ENCODE measurements around the gene OR2A12.
A peak's percentile ranks its signal among the peaks of the same experiment; 100 is the strongest.
"Not testable (repeated sequence)": the region's sequence is repeated elsewhere in the genome, so short reads cannot be mapped to it uniquely, and the experiment has no call there.

The OR2A12 gene

GRCh38 chr7:144085978-144086377 lies at the start of gene OR2A12:
OR2A12 (plus strand) TSS chr7:144086278; CDS start chr7:144095108, 8,830 bp downstream.
- Mint-ChIP-seq H3K36me3 (no peaks in the 10 kb centered on the region), H3K27ac (no peak within 1 kb of the TSS), H3K9me3 (peaks cover 4% of the 10 kb centered on the region), H3K4me1 (no peaks in the 10 kb centered on the region), H3K4me3 (no peak within 1 kb of the TSS)
- DNase-seq (ENCODE audit: low spot score in 2 of 2) (no peak), ATAC-seq (no peak)

DNA sequence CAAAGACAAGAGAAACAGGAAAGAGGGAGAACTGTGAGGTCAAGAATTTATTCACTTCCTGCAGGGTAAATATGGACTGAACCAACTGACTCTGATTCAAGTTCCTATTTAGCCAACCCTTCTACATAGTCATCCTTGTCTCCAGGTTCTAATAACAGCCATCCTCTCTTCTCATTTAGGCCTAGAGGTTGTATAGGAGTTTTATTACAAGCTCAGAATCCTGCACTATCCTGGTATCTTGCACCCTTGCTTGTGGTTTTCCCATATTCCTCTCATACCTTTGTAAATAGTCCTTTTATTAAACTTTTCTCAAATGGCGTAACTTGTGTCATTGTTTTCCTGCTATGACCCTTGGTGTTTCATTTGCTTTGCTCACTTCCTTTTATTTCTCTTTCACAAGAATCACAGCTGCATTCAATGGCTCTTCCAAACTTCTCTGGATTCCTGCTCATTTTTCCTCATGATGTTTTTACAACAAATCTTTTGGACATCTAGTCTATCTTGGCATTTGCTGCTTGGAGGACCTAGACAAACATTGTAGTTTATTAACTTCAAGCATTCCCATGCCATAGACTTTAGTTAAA lies 49.7 kb upstream of the OR2A12 start:
- no peak for DNase-seq (ENCODE audit: low spot score in 2 of 2)
- no peaks in the 10 kb centered on the region for H3K36me3 Mint-ChIP-seq
- H3K4me3 Mint-ChIP-seq: no peak overlapping the region
- H3K9me3 Mint-ChIP-seq: no peaks in the 10 kb centered on the region
- no peak overlapping the region for H3K27ac Mint-ChIP-seq
- H3K4me1 Mint-ChIP-seq: no peaks in the 10 kb centered on the region
- ATAC-seq: no peak

DNA sequence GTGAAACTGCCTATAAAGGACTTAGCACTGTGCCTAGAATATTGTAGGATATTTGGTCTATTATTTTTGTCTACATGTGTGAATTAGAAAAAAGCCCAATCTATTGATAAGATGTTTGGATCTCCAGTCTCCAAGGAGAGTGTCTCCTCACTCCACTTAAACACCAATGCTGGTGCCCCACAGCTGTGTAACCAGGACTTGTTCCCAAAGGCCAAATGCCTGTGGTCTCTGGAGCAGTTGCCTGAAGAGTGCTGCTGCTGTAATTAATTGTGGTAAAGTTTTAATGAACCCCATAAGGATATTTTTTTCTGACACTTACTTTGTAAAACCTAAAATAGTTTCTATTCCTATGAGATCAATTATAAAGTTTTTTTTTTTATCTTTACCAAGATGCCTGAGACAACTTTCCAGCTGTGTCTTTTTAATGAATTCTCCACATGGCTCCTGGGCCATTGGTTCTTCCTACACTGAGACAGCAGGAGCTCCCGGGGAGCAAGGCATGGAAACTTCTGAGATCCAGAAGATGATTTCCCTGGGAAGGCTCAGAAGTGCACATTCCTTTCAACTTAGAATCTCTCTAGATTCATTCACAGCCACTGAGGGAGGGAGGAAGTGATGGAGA lies 48.6 kb upstream of the OR2A12 start:
- Mint-ChIP-seq H3K4me3 (no peak overlapping the region), H3K4me1 (no peaks in the 10 kb centered on the region), H3K27ac (no peak overlapping the region), H3K36me3 (no peaks in the 10 kb centered on the region), H3K9me3 (no peaks in the 10 kb centered on the region)
- DNase-seq (ENCODE audit: low spot score in 2 of 2) (no peak), ATAC-seq (no peak)

GRCh38 chr7:144038887-144039286 lies 47.2 kb upstream of the OR2A12 start:
- Mint-ChIP-seq H3K27ac (no peak overlapping the region), H3K4me1 (no peaks in the 10 kb centered on the region), H3K36me3 (no peaks in the 10 kb centered on the region), H3K9me3 (no peaks in the 10 kb centered on the region), H3K4me3 (no peak overlapping the region)
- ATAC-seq: no peak
- DNase-seq (ENCODE audit: low spot score in 2 of 2): no peak

DNA sequence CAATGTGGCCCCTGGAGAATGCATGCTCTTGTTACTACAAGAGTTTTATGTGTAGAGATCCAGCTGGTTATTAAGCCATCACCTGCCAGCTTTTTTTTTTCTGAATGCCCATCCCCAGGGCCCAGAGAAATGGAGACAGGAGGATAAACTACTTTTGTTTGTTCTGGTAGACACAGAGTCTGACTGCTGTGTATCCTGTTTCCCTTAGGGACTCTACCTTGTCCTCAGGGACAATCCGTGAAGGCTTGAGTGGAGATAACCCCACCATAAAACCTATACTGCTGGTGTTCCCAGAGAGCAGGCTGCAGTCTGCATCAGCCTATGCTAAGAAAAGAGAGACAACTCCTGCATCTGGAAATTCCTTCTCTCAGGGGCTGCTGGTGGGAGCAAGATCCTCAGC lies 37.4 kb upstream of the OR2A12 start, which contains the start of gene OR2A5:
Gene OR2A5 (plus strand): TSS at position 301 of the 400 bp plus-strand sequence. CDS start 1,454 bp downstream, outside the sequence.
- DNase-seq (ENCODE audit: low spot score in 2 of 2): no peak
- Mint-ChIP-seq H3K9me3 (no peaks in the 10 kb centered on the region), H3K4me3 (no peak within 1 kb of the TSS), H3K36me3 (no peaks in the 10 kb centered on the region), H3K4me1 (no peaks in the 10 kb centered on the region), H3K27ac (no peak within 1 kb of the TSS)
- no peak for ATAC-seq

DNA sequence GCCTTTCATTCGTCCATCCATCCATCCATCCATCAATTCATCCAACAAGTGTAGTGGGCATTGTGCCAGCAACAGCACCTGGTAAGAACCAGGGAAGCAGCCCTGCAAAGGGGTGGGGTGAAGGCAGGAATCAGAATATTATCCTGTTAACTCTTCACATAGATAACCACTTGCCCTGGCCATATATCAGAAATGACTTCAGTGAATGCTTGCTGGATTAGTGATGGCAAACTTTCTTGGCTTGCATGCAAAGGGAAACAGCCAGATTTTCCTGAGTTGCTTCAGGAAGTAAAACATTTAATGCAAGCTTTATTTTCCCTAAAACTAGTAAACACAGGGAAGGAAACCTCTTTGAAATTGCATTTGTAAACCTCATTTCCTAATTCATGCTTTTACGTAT lies 36.6 kb upstream of the OR2A12 start:
- no peak overlapping the region for H3K27ac Mint-ChIP-seq
- no peaks in the 10 kb centered on the region for H3K36me3 Mint-ChIP-seq
- H3K4me1 Mint-ChIP-seq: no peaks in the 10 kb centered on the region
- no peaks in the 10 kb centered on the region for H3K9me3 Mint-ChIP-seq
- DNase-seq (ENCODE audit: low spot score in 2 of 2): no peak
- no peak overlapping the region for H3K4me3 Mint-ChIP-seq
- no peak for ATAC-seq

DNA sequence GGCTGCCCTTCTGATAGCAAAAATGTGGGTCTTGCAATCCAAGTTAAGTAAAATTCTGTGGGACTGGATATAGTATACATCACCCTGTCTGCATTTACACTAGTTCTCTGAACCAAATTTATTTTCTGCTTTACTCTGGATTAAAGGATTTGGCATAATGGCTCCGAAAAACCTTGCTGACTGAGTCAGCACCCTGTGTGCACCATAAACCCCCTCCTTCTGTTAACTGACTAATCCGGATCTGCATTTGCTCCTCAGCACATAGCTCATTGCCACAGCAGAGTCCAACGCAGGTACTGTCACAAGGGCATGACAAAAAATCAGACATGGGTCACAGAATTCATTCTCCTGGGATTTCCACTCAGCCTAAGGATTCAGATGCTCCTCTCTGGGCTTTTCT lies 36.0 kb upstream of the OR2A12 start:
- ATAC-seq (peak; percentile 8), DNase-seq (ENCODE audit: low spot score in 2 of 2) (no peak)
- H3K4me1 Mint-ChIP-seq: no peaks in the 10 kb centered on the region
- H3K4me3 Mint-ChIP-seq: no peak overlapping the region
- H3K27ac Mint-ChIP-seq: no peak overlapping the region
- H3K9me3 Mint-ChIP-seq: no peaks in the 10 kb centered on the region
- no peaks in the 10 kb centered on the region for H3K36me3 Mint-ChIP-seq

DNA sequence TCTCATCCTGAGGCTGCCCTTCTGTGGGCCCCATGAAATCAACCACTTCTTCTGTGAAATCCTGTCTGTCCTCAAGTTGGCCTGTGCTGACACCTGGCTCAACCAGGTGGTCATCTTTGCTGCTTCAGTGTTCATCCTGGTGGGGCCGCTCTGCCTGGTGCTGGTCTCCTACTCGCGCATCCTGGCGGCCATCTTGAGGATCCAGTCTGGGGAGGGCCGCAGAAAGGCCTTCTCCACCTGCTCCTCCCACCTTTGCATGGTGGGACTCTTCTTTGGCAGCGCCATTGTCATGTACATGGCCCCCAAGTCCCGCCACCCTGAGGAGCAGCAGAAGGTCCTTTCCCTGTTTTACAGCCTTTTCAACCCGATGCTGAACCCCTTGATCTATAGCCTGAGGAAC lies 35.2 kb upstream of the OR2A12 start:
- H3K27ac Mint-ChIP-seq; H3K36me3 Mint-ChIP-seq; H3K4me1 Mint-ChIP-seq; H3K9me3 Mint-ChIP-seq; ATAC-seq; DNase-seq (ENCODE audit: low spot score in 2 of 2); H3K4me3 Mint-ChIP-seq: not testable (repeated sequence)

- H3K9me3 Mint-ChIP-seq: peaks cover 8% of the 10 kb centered on the region
- H3K36me3 Mint-ChIP-seq: no peaks in the 10 kb centered on the region
- ATAC-seq (no peak), DNase-seq (ENCODE audit: low spot score in 2 of 2) (no peak)
- H3K4me1 Mint-ChIP-seq: no peaks in the 10 kb centered on the region
- no peak overlapping the region for H3K27ac Mint-ChIP-seq
- no peak overlapping the region for H3K4me3 Mint-ChIP-seq
These were observed 28.1 kb upstream of the OR2A12 start for GRCh38 chr7:144057954-144058353.

GRCh38 chr7:144063710-144064109 lies 22.4 kb upstream of the OR2A12 start:
- Mint-ChIP-seq H3K4me1 (no peaks in the 10 kb centered on the region), H3K9me3 (peaks cover 8% of the 10 kb centered on the region), H3K36me3 (no peaks in the 10 kb centered on the region), H3K4me3 (no peak overlapping the region), H3K27ac (no peak overlapping the region)
- DNase-seq (ENCODE audit: low spot score in 2 of 2) (no peak), ATAC-seq (no peak)

DNA sequence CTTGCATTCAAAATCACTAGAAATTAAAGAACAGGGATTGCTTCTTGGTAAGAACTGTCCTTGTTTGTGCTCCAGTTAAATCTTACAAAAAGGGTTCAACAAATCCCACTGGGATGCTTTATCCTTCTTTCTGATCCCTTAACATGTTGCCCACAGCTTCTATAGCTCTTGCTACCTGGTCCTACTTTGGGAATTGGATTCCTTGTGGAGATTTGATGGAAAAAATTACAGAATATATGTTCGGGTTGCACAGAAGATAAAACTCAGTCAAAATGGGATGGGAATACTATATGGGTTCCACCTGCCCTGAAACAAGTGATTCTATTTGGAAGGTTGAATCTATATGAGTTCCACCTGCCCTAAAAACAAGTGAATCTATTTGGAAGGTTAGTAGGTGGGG lies 16.6 kb upstream of the OR2A12 start, which contains the start of gene OR2A25:
Gene OR2A25 (plus strand): TSS at position 301 of the 400 bp plus-strand sequence. CDS start 4,409 bp downstream, outside the sequence.
- Mint-ChIP-seq H3K36me3 (no peaks in the 10 kb centered on the region), H3K4me3 (no peak within 1 kb of the TSS), H3K27ac (no peak within 1 kb of the TSS), H3K4me1 (no peaks in the 10 kb centered on the region), H3K9me3 (no peaks in the 10 kb centered on the region)
- ATAC-seq: no peak
- no peak for DNase-seq (ENCODE audit: low spot score in 2 of 2)

- DNase-seq (ENCODE audit: low spot score in 2 of 2): no peak
- no peak overlapping the region for H3K27ac Mint-ChIP-seq
- H3K4me3 Mint-ChIP-seq: no peak overlapping the region
- no peaks in the 10 kb centered on the region for H3K4me1 Mint-ChIP-seq
- no peaks in the 10 kb centered on the region for H3K9me3 Mint-ChIP-seq
- no peak for ATAC-seq
- H3K36me3 Mint-ChIP-seq: no peaks in the 10 kb centered on the region
These were observed 16.1 kb upstream of the OR2A12 start for GRCh38 chr7:144069953-144070352.

- Mint-ChIP-seq H3K27ac (no peak overlapping the region), H3K36me3 (no peaks in the 10 kb centered on the region), H3K4me3 (no peak overlapping the region), H3K9me3 (no peaks in the 10 kb centered on the region), H3K4me1 (no peaks in the 10 kb centered on the region)
- ATAC-seq: no peak
- no peak for DNase-seq (ENCODE audit: low spot score in 2 of 2)
These were observed 11.7 kb upstream of the OR2A12 start for GRCh38 chr7:144074374-144074773.

GRCh38 chr7:144086730-144087129 lies 652 bp downstream of the OR2A12 start:
- Mint-ChIP-seq H3K36me3 (no peaks in the 10 kb centered on the region), H3K27ac (no peak overlapping the region), H3K9me3 (peaks cover 4% of the 10 kb centered on the region), H3K4me3 (no peak overlapping the region), H3K4me1 (no peaks in the 10 kb centered on the region)
- DNase-seq (ENCODE audit: low spot score in 2 of 2): no peak
- ATAC-seq: no peak

DNA sequence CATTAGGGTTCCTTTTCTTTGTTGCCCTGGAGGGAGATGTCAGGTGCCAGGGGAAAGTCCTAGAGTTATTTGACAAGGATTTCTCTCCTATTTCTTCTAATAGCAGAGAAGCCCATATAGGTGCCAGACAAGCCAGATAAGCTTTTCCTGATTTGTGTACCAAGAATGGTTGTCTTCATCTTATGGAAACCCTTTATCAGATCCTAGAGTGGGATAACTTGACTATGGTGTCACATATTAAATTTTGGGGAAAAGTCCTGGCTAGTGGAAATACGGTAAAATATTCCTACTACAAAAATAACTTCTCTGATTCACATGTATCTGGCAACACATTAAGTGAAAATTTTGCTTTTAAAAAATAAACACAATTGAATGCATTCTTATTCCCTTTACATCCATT lies 1.2 kb downstream of the OR2A12 start:
- ATAC-seq: no peak
- peaks cover 4% of the 10 kb centered on the region for H3K9me3 Mint-ChIP-seq

DNA sequence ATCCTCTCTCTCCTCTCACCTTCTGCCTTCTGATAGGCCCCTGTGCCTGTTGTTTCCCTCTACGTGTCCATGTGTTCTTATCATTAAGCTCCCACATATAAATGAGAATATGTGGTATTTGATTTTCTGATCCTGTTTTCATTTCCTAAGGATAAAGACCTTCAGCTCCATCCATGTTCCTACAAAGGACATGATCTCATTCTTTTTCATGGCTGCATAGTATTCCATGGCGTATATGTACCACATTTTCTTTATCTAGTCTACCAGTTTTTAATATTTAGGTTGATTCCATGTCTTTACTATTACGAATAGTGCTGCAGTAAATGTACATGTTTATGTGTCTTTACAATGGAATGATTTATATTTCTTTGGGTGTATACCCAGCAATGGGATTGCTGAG lies 4.6 kb downstream of the OR2A12 start:
- Mint-ChIP-seq H3K4me1 (no peaks in the 10 kb centered on the region), H3K9me3 (peaks cover 4% of the 10 kb centered on the region), H3K27ac (no peak overlapping the region), H3K4me3 (no peak overlapping the region), H3K36me3 (no peaks in the 10 kb centered on the region)
- DNase-seq (ENCODE audit: low spot score in 2 of 2) (no peak), ATAC-seq (no peak)

More for the DNA sequence above, 1.2 kb downstream of the OR2A12 start:
- H3K4me1 Mint-ChIP-seq: no peaks in the 10 kb centered on the region
- H3K4me3 Mint-ChIP-seq: no peak overlapping the region
- H3K36me3 Mint-ChIP-seq: no peaks in the 10 kb centered on the region
- H3K27ac Mint-ChIP-seq: no peak overlapping the region
- DNase-seq (ENCODE audit: low spot score in 2 of 2): no peak
